ENCODE measurements around the gene CDCA5.

Gene CDCA5

DNA sequence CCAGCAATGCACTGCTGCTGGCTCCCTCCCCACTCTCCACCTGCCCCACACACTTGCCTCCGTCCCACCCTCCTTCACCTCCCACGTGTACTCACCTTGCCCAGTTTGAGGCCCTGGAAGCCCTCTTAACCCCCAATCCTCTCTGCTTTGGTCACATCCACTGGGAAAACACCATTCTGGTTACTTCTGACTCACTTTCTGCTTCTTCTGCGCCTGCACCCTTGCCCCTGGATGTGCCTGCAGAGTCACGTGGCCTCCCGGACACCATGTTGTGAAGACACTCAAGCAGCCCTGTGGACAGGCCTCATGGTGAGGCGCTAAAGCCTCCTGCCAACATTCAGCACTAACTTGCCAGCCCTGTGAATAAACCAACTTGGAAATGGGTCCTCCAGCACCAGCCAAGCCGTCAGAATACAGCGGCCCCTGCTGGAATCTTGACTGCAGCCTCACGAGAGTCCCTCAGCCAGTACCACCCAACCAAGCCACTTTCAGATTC lies 22.9 kb downstream of the CDCA5 start:
- TF ChIP-seq, protein P1, sequence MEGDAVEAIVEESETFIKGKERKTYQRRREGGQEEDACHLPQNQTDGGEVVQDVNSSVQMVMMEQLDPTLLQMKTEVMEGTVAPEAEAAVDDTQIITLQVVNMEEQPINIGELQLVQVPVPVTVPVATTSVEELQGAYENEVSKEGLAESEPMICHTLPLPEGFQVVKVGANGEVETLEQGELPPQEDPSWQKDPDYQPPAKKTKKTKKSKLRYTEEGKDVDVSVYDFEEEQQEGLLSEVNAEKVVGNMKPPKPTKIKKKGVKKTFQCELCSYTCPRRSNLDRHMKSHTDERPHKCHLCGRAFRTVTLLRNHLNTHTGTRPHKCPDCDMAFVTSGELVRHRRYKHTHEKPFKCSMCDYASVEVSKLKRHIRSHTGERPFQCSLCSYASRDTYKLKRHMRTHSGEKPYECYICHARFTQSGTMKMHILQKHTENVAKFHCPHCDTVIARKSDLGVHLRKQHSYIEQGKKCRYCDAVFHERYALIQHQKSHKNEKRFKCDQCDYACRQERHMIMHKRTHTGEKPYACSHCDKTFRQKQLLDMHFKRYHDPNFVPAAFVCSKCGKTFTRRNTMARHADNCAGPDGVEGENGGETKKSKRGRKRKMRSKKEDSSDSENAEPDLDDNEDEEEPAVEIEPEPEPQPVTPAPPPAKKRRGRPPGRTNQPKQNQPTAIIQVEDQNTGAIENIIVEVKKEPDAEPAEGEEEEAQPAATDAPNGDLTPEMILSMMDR (conservative IDR thresholded peaks at IDR 0.05), result 0 out of 2 replicates have a peak, but pooled peaks have one; percentile 13
- no peak overlapping the region for H3K27ac ChIP-seq

DNA sequence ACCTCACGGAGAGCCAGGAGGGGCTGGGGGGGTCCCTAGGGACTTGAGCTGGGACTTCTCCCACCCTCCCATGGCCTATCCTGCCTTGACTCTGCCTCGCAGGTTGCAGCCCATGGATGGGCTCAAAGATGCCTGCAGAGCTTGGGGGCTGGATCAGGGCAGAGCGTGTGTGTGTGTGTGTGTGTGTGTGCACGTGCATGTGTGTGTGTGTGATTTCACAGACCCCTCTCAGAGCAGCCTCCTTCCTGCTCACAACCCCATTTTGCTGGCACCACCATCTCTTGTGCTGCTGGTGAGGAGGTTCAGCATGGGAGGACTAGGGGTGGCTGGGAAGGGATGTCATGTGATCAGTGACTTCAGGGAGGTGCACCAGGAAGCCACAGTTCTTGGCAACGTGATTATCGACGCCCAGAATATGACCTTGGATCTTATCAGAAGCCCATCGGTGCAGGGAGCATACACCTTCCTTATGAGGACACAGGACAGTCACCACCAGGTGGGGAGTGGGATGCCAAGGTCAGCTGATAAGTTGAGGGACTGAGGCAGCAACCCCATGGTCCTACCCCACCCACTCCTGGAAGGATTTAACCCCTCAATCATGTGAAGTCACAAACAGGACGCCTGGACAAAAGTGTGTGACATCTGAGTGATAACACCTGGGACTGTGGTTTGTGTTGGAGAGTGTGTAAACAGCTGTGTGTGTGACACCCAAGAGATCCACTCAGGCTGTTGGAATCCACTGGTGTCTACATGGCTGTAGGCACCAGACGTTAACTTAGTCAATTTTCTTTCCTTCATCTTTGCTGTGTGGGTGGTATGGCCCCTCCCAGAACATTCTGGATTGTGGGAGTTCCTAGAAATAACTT lies 23.6 kb downstream of the CDCA5 start:
- H3K27ac ChIP-seq, result no peak overlapping the region
- TF ChIP-seq, protein P1 (conservative IDR thresholded peaks at IDR 0.05), result no peak

DNA sequence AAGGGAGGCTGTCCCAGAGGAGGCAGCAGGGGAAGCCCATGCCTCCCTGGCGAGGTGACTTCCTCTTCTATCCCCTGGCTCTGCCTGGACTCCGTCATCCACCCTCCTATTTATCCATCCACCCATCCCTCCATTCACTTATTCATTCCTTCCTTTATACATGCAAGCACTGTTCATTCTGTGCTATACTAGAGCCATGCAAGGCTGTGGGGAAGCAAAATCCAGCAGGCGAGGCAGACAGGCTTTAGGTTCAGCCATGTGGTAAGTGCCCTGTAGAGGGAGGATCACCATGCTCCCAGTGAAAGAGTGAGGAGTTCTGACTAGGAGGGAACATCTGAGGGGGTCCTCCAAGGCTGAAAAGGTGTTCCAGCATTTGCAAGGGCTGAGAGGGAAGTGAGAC lies 24.3 kb downstream of the CDCA5 start:
- no peak overlapping the region for H3K27ac ChIP-seq
- TF ChIP-seq, protein P1 (conservative IDR thresholded peaks at IDR 0.05), result no peak

DNA sequence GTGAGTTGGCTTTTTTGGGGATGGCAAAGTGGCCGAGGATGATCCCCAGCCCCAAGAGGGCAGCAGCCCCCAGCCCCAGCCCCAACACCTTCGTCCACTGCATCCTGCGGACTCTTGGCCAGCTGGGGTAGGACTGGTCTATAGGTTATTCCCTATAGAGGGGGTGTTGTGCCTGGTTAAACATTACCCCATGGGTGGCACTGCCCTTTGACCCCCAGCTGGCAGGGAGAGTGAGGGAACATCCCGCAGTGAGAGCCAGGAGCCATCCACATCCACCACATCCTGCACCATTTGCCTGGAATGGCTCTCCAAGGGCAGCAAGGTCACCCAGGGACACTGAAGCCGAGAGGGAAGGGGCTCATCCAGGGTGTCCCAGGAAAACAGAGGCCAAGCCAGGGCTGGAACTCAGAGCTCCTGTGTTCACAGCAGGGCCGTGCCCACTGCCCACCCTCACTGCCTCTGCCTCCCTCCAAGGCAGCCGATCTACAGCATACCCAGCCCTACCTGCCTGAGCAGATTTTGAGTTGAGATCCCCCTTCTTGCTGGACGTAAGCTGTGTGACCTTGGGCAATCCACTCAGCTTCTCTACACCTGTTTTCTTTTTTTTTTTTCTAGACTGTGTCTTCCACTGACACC lies 25.3 kb downstream of the CDCA5 start, which contains the start of gene NAALADL1:
Gene NAALADL1, minus strand, starts transcription at position 135 of the 636 bp plus-strand sequence. Its CDS starts 32 bp downstream, at position 103.
- TF ChIP-seq, protein P1 (conservative IDR thresholded peaks at IDR 0.05), result no peak

DNA sequence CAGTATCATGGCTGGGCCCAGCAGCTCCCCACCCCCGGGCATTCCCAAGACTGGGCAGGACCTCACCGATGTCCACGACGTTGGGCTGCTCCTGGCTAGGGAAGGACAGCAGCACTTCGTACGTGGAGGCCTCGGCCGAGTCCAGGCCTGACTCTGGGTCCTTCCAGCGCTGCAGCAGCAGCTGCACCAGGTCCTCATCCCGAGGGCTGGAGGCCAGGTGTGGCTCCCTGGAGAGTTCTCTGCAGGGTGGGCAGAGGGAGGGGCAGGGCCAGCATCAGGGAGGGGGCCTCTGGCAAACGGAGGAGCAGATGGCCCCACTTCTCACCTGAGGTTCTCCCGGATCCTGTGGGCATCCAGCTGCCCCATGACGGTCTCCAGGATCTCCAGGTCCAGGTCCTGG lies 25.8 kb downstream of the CDCA5 start:
- TF ChIP-seq, protein P1 (conservative IDR thresholded peaks at IDR 0.05), result no peak
- H3K27ac ChIP-seq, result no peak overlapping the region

More for the DNA sequence above, 25.3 kb downstream of the CDCA5 start, which contains the start of gene NAALADL1:
- no peak within 1 kb of the TSS for H3K27ac ChIP-seq

DNA sequence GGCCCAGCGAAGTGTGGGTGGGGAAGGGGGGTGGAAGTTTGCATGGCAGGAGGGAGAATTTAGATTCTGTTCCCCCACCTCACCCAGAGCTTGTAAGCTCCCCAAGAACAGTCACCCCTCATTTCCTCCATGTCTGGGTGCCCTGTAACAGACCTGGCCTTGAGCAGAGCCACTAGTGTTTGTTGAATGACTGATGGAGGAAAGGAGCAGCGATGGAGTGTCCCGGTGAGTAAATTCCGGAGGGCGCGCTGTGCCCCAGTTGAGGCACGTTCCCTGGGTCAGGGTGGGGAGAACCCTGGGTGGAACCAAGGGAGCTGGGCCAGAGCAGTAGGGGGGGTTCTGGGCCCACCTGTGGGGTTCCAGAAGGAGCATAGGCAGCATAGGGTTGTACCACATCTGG lies 26.3 kb downstream of the CDCA5 start:
- TF ChIP-seq, protein P1 (conservative IDR thresholded peaks at IDR 0.05), result no peak
- H3K27ac ChIP-seq, result no peak overlapping the region

DNA sequence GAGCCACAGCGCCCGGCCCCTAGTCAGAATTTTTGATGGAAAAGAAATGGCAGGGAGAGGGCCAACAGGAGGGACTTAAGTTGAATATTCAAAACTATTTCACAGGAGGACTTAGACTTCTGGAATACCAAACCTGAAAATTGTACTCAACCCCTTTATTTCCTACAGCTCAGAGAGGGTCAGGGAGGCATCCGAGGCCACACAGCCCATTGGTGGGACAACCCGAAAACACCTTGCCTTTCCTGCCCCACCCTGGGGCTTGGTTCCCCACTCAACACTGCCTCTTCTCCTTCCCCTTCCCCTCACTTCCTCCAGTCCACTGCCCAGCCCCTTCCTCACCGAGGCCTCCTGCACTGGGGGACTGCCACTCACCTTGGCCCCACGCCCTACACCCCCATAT lies 26.8 kb downstream of the CDCA5 start:
- H3K27ac ChIP-seq, result no peak overlapping the region
- TF ChIP-seq, protein P1 (conservative IDR thresholded peaks at IDR 0.05), result no peak

Measured in VCaP (cell line).